HepG2 (cell line): ENCODE data around the gene SMARCC1. TPM values are rescaled to one million over a fixed set of nuclear protein-coding genes. Genes with fewer than 3 reads are reported as not detected.

Source experiments
- ATAC-seq: fragments of 200-7000 bp; cut with Tn5 transposase; 3 replicates; pipeline ENCODE4 v1.9.1; 2020; ENCODE audit warnings: mild to moderate bottlenecking, moderate library complexity
- BruUV-seq: library from RNA; stranded (reverse); fragments of 400-500 nt; replicated peaks from 2 replicates; lab custom pipeline; 2021; lab: Mats Ljungman, UMichigan
- CTCF ChIA-PET: fragments of 300-600 bp; formaldehyde crosslinking; extraction: SDS; loops from one replicate; lab custom pipeline; 2021; ENCODE audit warnings: low total read pairs, inconsistent platforms, low intra/inter-chr PET ratio; lab: Yijun Ruan, JAX
- POLR2A ChIA-PET: fragments of 350-600 bp; sonication (Branson Sonifier 250); formaldehyde crosslinking; loops from one replicate; lab custom pipeline; 2020; ENCODE audit warnings: antibody characterized with exemption, inconsistent platforms; lab: Yijun Ruan, JAX
- DNase-seq: peaks from one replicate; pipeline ENCODE4 v3.0.0-alpha.2; 2015; ENCODE audit warnings: low spot score
- FAIRE-seq: peaks from 3 replicates; lab custom pipeline; 2011; peaks lifted over from hg19 to GRCh38; lab: Jason Lieb, UNC
- H2AFZ ChIP-seq: one replicate; pipeline ENCODE4 v1.6.1; 2011; ENCODE audit warnings: low read length, inconsistent platforms
- H3K27ac ChIP-seq: fragments of 300-600 bp; 3 replicates; pipeline ENCODE4 v1.8.0; 2011; ENCODE audit warnings: mixed run types, mild to moderate bottlenecking, mixed read lengths, low read length, inconsistent platforms; ENCODE audit not compliant: insufficient read depth; ENCODE audit errors: extremely low read length
- H3K27me3 ChIP-seq, 2 experiments: fragments of 200-600 bp in 1 of 2; 2 replicates in 1 of 2; 3 replicates in 1 of 2; pipeline versions ENCODE4 v1.6.0 to v1.8.0; 2011; ENCODE audit warnings: low read length in 2 of 2, mild to moderate bottlenecking in 2 of 2, moderate library complexity in 2 of 2, inconsistent platforms in 1 of 2; ENCODE audit not compliant: insufficient read depth in 2 of 2, control insufficient read depth in 1 of 2
- H3K36me3 ChIP-seq, 2 experiments: fragments of 200-600 bp in 1 of 2; replicated peaks in 1 of 2; 2 replicates in 1 of 2; 3 replicates in 1 of 2; pipeline versions ENCODE4 v1.5.1 to v1.8.0; 2011; ENCODE audit warnings: low read length in 2 of 2, inconsistent platforms in 1 of 2; ENCODE audit not compliant: insufficient read depth in 2 of 2, control insufficient read depth in 1 of 2
- H3K4me1 ChIP-seq: 2 replicates; pipeline ENCODE4 v1.5.1; 2012; ENCODE audit warnings: low read length, inconsistent platforms; ENCODE audit not compliant: insufficient read depth
- H3K4me2 ChIP-seq: 2 replicates; pipeline ENCODE4 v1.6.0; 2011; ENCODE audit warnings: low read depth, low read length, inconsistent platforms
- H3K4me3 ChIP-seq, 3 experiments: fragments of 200-600 bp in 1 of 3; sonication (generic), shearing (Covaris generic) in 1 of 3; replicated peaks in 1 of 3; 2 replicates each; pipeline ENCODE4 v1.5.1; 2011 to 2016; ENCODE audit warnings: low read length in 3 of 3, inconsistent platforms in 2 of 3, low read depth in 2 of 3, mild to moderate bottlenecking in 2 of 3, control low read depth in 1 of 3, mixed read lengths in 1 of 3; ENCODE audit not compliant: insufficient read depth in 1 of 3
- H3K79me2 ChIP-seq: one replicate; pipeline ENCODE4 v1.6.1; 2011; ENCODE audit warnings: low read length, inconsistent platforms; ENCODE audit not compliant: insufficient read depth
- H3K9ac ChIP-seq: 2 replicates; pipeline ENCODE4 v1.6.0; 2011; ENCODE audit warnings: mild to moderate bottlenecking, low read depth, low read length, inconsistent platforms; ENCODE audit not compliant: insufficient read depth
- H3K9me3 ChIP-seq: 2 replicates; pipeline ENCODE4 v1.5.1; 2012; ENCODE audit warnings: mild to moderate bottlenecking, low read length
- H4K20me1 ChIP-seq: 2 replicates; pipeline ENCODE4 v1.6.0; 2011; ENCODE audit warnings: inconsistent platforms, mild to moderate bottlenecking, low read length, moderate library complexity; ENCODE audit not compliant: insufficient read depth
- EP300 ChIP-seq, 3 experiments: sonication (generic) in 1 of 3; formaldehyde crosslinking in 1 of 3; IDR thresholded peaks; 2 replicates each; pipeline versions ENCODE4 v1.5.1 to v1.6.1; 2011 to 2020; ENCODE audit warnings: low read depth in 2 of 3, low read length in 2 of 3, borderline replicate concordance in 1 of 3, improper control_type of control experiment in 1 of 3, mild to moderate bottlenecking in 1 of 3, missing genetic modification reagents in 1 of 3, moderate library complexity in 1 of 3
- HDAC2 ChIP-seq: sonication (generic); formaldehyde crosslinking; IDR thresholded peaks from 2 replicates; pipeline ENCODE4 v1.4.0; 2020; ENCODE audit warnings: missing genetic modification reagents
- JDP2 ChIP-seq: sonication (generic); formaldehyde crosslinking; IDR thresholded peaks from 2 replicates; pipeline ENCODE4 v1.8.1; 2022; ENCODE audit warnings: missing genetic modification reagents, borderline replicate concordance
- KLF6 ChIP-seq: IDR thresholded peaks from 2 replicates; pipeline ENCODE4 v1.8.0; 2016; ENCODE audit warnings: missing biosample characterization, missing genetic modification reagents
- MED1 ChIP-seq: sonication (generic); formaldehyde crosslinking; IDR thresholded peaks from 2 replicates; pipeline ENCODE4 v1.4.0; 2020; ENCODE audit warnings: missing genetic modification reagents
- NR2F1 ChIP-seq, 2 experiments: fragments of 450-650 bp in 1 of 2; formaldehyde crosslinking in 1 of 2; IDR thresholded peaks; 2 replicates each; pipeline versions ENCODE4 v1.5.0 to v1.6.1; 2016 to 2020; ENCODE audit warnings: mild to moderate bottlenecking in 1 of 2, missing compliant biosample characterization in 1 of 2, missing genetic modification reagents in 1 of 2, moderate library complexity in 1 of 2
- SIX4 ChIP-seq: sonication (generic); formaldehyde crosslinking; IDR thresholded peaks from 2 replicates; pipeline ENCODE4 v1.4.0; 2020; ENCODE audit warnings: missing genetic modification reagents
- ZBTB7B ChIP-seq: sonication (generic); formaldehyde crosslinking; IDR thresholded peaks from 2 replicates; pipeline ENCODE4 v1.4.0; 2020; ENCODE audit warnings: missing genetic modification reagents
- ZNF121 ChIP-seq: sonication (generic); formaldehyde crosslinking; IDR thresholded peaks from 2 replicates; pipeline ENCODE4 v1.5.0; 2020; ENCODE audit warnings: mild to moderate bottlenecking, missing genetic modification reagents
- ZNF598 ChIP-seq: sonication (generic); formaldehyde crosslinking; IDR thresholded peaks from 2 replicates; pipeline ENCODE4 v1.5.1; 2020; ENCODE audit warnings: mild to moderate bottlenecking, missing genetic modification reagents, borderline replicate concordance
- WGBS: methylation state at CpG from one replicate; pipeline ENCODE4 v1.1.6; 2017; ENCODE audit warnings: low lambda C conversion rate; 5-methylcytosine and 5-hydroxymethylcytosine counted together
- in situ Hi-C: cut with HindIII; loops from 2 replicates; pipeline ENCODE4 v1.10.0; 2017; ENCODE audit warnings: low pct_unique_long_range_greater_than_20kb; ENCODE audit not compliant: extremely low pct_ligation_motif_present
- intact Hi-C: fragments of 100-400 bp; cut with micrococcal nuclease; formaldehyde crosslinking; loops from one replicate; pipeline ENCODE4 v1.10.0; 2022; ENCODE audit not compliant: unreplicated experiment
- polyA plus RNA-seq, 8 experiments: library from polyadenylated mRNA; depleted of rRNA in 3 of 8; stranded (reverse) in 7 of 8; unstranded in 1 of 8; fragments of >200 nt; fragmentation: Illumina TruSeq in 4 of 8; extraction: Trizol in 4 of 8; gene quantifications; 2 replicates each; pipeline versions ENCODE4 v1.2.1 to v1.2.3, GENCODE V29; 2011 to 2016; ENCODE audit warnings: low read depth in 4 of 8, missing spikeins in 1 of 8, mixed read lengths in 1 of 8; ENCODE audit not compliant: insufficient read depth in 1 of 8
- total RNA-seq, 5 experiments: library from RNA; depleted of rRNA; stranded (reverse); fragments of >200 nt; fragmentation: Illumina TruSeq; extraction: Trizol; gene quantifications; 2 replicates each; pipeline ENCODE4 v1.2.3, GENCODE V29; 2016; ENCODE audit warnings: low read depth in 1 of 5

The SMARCC1 gene
- total and polyA plus RNA-seq, 2 of the 13 experiments (the other 11 are each of a cell fraction or from before 2014, with no cell fraction given), result 47.9 to 58.4 TPM

DNA sequence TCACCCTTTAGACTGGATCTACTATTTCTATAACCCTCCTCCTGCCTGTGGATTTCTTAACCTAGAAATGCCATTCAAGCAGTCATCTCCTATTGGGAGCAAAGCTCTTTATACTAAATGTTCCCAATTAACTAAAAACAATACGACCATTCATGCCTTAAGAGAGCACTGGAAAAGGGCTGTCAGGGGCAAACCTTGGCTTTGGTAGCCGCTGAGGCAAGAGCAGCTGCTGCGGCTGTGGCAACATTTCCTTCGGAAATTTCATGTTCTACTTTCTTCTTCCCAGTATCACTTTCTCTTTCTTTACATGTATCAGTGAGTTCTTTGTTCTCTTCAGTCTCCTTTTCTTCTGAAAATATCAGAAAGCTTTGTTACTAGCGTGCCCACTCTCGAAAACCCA lies 146.7 kb downstream of the SMARCC1 start:
- Histone ChIP-seq H3K9me3 (no peaks in the 10 kb centered on the region), H3K27me3 (no peaks in the 10 kb centered on the region), H3K36me3 (peaks cover 35 to 86% of the 10 kb centered on the region in 2 experiments), H3K9ac (no peak overlapping the region), H3K4me2 (no peak overlapping the region), H3K27ac (no peak overlapping the region), H4K20me1 (no peaks in the 10 kb centered on the region), H3K4me1 (peaks cover 11% of the 10 kb centered on the region; the same call in 1 of the 2 replicates), H3K79me2 (no peaks in the 10 kb centered on the region), H3K4me3 (no peak overlapping the region), H2AFZ (no peak overlapping the region)
- ChIA-PET CTCF (no interaction called here), POLR2A (no interaction called here)
- no TSS peak for BruUV-seq
- intact Hi-C loops (no loop called here), in situ Hi-C loops (no loop called here)
- FAIRE-seq (no peak), DNase-seq (no peak), ATAC-seq (no peak)
- WGBS, result 98% methylated on average over 6 of the region's 6 CpGs
- TF ChIP-seq ZNF598, result no peak
- TF ChIP-seq MED1 (CRISPR knock-in tag), result no peak
- TF ChIP-seq JDP2 (CRISPR knock-in tag), result no peak
- TF ChIP-seq KLF6, result no peak
- TF ChIP-seq HDAC2 (CRISPR knock-in tag), result no peak
- no peak for TF ChIP-seq SIX4 (CRISPR knock-in tag)

GRCh38 chr3:47630810-47631209 lies 150.9 kb downstream of the SMARCC1 start:
- no peak overlapping the region for H3K27ac ChIP-seq
- FAIRE-seq (no peak), DNase-seq (no peak), ATAC-seq (no peak)
- peaks cover 33 to 88% of the 10 kb centered on the region in 2 experiments for H3K36me3 ChIP-seq
- H3K4me2 ChIP-seq, result no peak overlapping the region
- no peak overlapping the region for H2AFZ ChIP-seq
- in situ Hi-C loops (no loop called here), intact Hi-C loops (no loop called here)
- no peaks in the 10 kb centered on the region for H3K9me3 ChIP-seq
- no TSS peak for BruUV-seq
- H3K9ac ChIP-seq, result no peak overlapping the region
- no peaks in the 10 kb centered on the region for H3K27me3 ChIP-seq
- H4K20me1 ChIP-seq, result no peaks in the 10 kb centered on the region
- H3K4me1 ChIP-seq, result no peaks in the 10 kb centered on the region
- no peak for TF ChIP-seq ZBTB7B (CRISPR knock-in tag)
- TF ChIP-seq EP300 (IDR thresholded peaks at IDR 0.05; ENCODE audit: low read depth in 2 of 2, low read length in 2 of 2), result no peak
- TF ChIP-seq EP300 (CRISPR knock-in tag; IDR thresholded peaks at IDR 0.05; ENCODE audit: borderline replicate concordance), result no peak
- TF ChIP-seq NR2F1 (CRISPR knock-in tag; IDR thresholded peaks at IDR 0.05), result no peak
- TF ChIP-seq ZNF121 (CRISPR knock-in tag), result 0 out of 2 replicates have a peak, but pooled peaks have one; percentile 26
- ChIA-PET CTCF (no interaction called here), POLR2A (no interaction called here)
- no peaks in the 10 kb centered on the region for H3K79me2 ChIP-seq
- no peak overlapping the region for H3K4me3 ChIP-seq
- 94% methylated on average over 1 of the region's 1 CpG for WGBS
